ENCODE data around the gene OXER1. TPM values are rescaled to one million over a fixed set of nuclear protein-coding genes. Genes with fewer than 3 reads are reported as not detected.

OXER1 gene
- polyA plus RNA-seq, 3 donors from 2014 or later, result not detected

DNA sequence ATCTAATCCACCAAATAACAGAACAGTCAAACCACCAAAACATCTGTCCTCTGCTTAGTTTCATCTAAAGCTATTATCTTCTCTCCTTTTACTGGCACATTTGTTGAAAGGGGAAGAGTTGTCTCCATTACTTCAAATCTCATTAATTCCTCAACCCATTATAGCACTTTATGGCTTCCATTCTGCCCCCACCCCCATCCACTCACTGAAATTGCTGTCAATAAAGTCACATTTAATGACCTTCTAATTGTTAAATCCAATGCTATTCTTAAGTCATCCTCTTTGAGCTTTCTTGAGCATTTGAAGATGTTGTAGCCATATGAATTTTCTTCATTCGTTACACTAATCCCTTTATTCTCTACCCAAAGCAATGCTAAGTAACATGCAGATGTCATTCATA lies 5.2 kb downstream of the OXER1 start:
- Mint-ChIP-seq H3K27me3 (ENCODE audit: low read depth in 3 of 3) (peaks cover 0 to 3% (median 2%) of the 10 kb centered on the region in 3 donors), H3K27ac (no peak overlapping the region), H3K4me3 (no peak overlapping the region), H3K9me3 (no peaks in the 10 kb centered on the region), H3K4me1 (peaks cover 11 to 12% of the 10 kb centered on the region in 2 donors), H3K36me3 (peaks cover 0 to 17% (median 4%) of the 10 kb centered on the region in 3 donors)
- DNase-seq, result no peak

GRCh38 chr2:42757981-42758740 lies 5.8 kb downstream of the OXER1 start:
- Mint-ChIP-seq H3K27ac (no peak overlapping the region), H3K36me3 (peaks cover 0 to 17% (median 4%) of the 10 kb centered on the region in 3 donors), H3K27me3 (ENCODE audit: low read depth in 3 of 3) (peaks cover 0 to 3% (median 2%) of the 10 kb centered on the region in 3 donors), H3K9me3 (no peaks in the 10 kb centered on the region), H3K4me1 (peaks cover 17 to 18% of the 10 kb centered on the region in 2 donors), H3K4me3 (no peak overlapping the region)
- no peak for DNase-seq

DNA sequence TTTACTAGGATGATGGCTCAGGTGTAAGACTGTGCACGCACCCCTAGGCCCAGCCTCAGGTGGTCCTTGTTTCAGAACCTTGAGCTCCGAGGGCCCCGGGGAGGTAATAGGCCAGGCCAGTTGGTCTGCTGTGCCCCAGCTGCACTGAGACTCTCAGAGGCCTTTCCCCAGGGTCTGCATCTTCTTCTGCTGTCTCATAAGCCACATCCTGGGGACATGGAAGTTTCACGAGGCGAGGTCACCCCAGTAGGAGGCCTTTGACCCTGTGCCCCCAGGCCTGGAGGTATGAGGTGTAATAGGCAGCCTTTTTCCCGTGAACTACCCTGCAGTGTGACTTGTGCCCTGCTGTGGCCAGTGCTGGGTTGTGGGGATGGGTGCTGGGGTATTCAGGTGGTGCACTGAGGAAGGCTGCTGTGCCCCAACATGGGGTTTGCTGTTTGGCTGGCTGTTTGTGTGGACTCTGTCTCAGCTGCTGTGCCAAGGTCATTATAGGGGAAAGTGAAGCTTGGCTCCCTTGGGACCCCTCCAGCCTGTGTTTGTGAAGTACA lies 6.9 kb downstream of the OXER1 start:
- H3K36me3 Mint-ChIP-seq, result peaks cover 0 to 13% (median 0%) of the 10 kb centered on the region in 3 donors
- peaks cover 0 to 3% (median 2%) of the 10 kb centered on the region in 3 donors for H3K27me3 Mint-ChIP-seq (ENCODE audit: low read depth in 3 of 3)
- no peak overlapping the region for H3K27ac Mint-ChIP-seq
- DNase-seq, result no peak
- no peak overlapping the region for H3K4me3 Mint-ChIP-seq
- no peaks in the 10 kb centered on the region for H3K9me3 Mint-ChIP-seq
- peaks cover 28% of the 10 kb centered on the region in 2 donors for H3K4me1 Mint-ChIP-seq

GRCh38 chr2:42756150-42756775 lies 7.7 kb downstream of the OXER1 start:
- no peak for DNase-seq
- H3K27me3 Mint-ChIP-seq (ENCODE audit: low read depth in 3 of 3), result peaks cover 0 to 3% (median 2%) of the 10 kb centered on the region in 3 donors
- no peak overlapping the region for H3K27ac Mint-ChIP-seq
- H3K4me1 Mint-ChIP-seq, result peaks cover 28% of the 10 kb centered on the region in 2 donors
- peaks cover 0 to 16% (median 0%) of the 10 kb centered on the region in 3 donors for H3K36me3 Mint-ChIP-seq
- no peaks in the 10 kb centered on the region for H3K9me3 Mint-ChIP-seq
- no peak overlapping the region for H3K4me3 Mint-ChIP-seq

DNA sequence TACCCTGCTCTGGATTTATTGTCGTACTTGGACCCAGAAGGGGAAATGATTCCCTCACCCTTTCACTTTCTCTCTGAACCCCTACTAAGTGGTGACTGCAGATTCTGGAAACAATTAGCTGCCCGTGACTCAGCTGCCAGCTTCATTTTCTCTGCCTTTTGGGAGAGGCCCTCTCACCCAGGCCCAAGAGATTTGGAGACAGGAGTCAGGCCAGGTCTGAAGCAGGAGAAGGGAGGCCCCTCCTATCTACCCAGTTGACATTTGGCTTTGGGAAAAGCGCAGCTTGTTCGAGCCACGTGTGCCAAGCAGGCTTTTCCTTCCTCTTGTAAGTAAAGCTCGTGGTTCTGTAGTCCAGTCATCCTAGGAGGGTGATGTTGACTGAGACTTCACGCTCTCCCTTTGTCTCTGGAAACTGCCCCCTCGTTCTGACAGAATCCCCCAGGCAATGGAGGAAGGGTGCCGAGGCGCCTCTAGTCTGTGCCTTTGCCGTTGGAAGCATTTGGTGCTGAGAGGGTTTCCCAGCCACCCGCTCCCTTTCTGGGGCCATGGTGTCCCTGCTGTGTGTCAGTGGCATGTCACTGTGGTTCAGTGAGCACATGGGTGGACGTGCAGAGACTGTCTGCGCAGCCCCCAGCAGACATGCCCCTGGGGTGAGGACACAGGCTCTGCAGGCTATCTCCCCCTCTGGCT lies 8.6 kb downstream of the OXER1 start:
- H3K27ac Mint-ChIP-seq, result no peak overlapping the region

GRCh38 chr2:42754776-42755140 lies 9.2 kb downstream of the OXER1 start:
- no peak for DNase-seq
- Mint-ChIP-seq H3K9me3 (no peaks in the 10 kb centered on the region), H3K27ac (peak overlapping the region; percentile 40 to 89 (median 82)), H3K4me3 (no peak overlapping the region), H3K27me3 (ENCODE audit: low read depth in 3 of 3) (peaks cover 0 to 2% (median under 1%) of the 10 kb centered on the region in 3 donors), H3K4me1 (peaks cover 28% of the 10 kb centered on the region in 2 donors), H3K36me3 (peaks cover 0 to 12% (median 0%) of the 10 kb centered on the region in 3 donors)

More for the DNA sequence above, 8.6 kb downstream of the OXER1 start:
- peaks cover 28% of the 10 kb centered on the region in 2 donors for H3K4me1 Mint-ChIP-seq
- peaks cover 0 to 18% (median 0%) of the 10 kb centered on the region in 3 donors for H3K36me3 Mint-ChIP-seq
- no peaks in the 10 kb centered on the region for H3K9me3 Mint-ChIP-seq
- H3K27me3 Mint-ChIP-seq (ENCODE audit: low read depth in 3 of 3), result peaks cover 0 to 3% (median 2%) of the 10 kb centered on the region in 3 donors
- H3K4me3 Mint-ChIP-seq, result no peak overlapping the region
- DNase-seq, result no peak

GRCh38 chr2:42754021-42754775 lies 9.7 kb downstream of the OXER1 start:
- DNase-seq, result peak; percentile 49 to 55 (median 52)
- Mint-ChIP-seq H3K36me3 (peaks cover 0 to 10% (median under 1%) of the 10 kb centered on the region in 3 donors), H3K9me3 (no peaks in the 10 kb centered on the region), H3K4me1 (peaks cover 28% of the 10 kb centered on the region in 2 donors), H3K4me3 (peak overlapping the region in 4 of 5 donors; percentile 47 to 76 (median 48)), H3K27ac (peak overlapping the region; percentile 75 to 89 (median 84)), H3K27me3 (ENCODE audit: low read depth in 3 of 3) (peaks cover 0 to 2% (median 0%) of the 10 kb centered on the region in 3 donors)

DNA sequence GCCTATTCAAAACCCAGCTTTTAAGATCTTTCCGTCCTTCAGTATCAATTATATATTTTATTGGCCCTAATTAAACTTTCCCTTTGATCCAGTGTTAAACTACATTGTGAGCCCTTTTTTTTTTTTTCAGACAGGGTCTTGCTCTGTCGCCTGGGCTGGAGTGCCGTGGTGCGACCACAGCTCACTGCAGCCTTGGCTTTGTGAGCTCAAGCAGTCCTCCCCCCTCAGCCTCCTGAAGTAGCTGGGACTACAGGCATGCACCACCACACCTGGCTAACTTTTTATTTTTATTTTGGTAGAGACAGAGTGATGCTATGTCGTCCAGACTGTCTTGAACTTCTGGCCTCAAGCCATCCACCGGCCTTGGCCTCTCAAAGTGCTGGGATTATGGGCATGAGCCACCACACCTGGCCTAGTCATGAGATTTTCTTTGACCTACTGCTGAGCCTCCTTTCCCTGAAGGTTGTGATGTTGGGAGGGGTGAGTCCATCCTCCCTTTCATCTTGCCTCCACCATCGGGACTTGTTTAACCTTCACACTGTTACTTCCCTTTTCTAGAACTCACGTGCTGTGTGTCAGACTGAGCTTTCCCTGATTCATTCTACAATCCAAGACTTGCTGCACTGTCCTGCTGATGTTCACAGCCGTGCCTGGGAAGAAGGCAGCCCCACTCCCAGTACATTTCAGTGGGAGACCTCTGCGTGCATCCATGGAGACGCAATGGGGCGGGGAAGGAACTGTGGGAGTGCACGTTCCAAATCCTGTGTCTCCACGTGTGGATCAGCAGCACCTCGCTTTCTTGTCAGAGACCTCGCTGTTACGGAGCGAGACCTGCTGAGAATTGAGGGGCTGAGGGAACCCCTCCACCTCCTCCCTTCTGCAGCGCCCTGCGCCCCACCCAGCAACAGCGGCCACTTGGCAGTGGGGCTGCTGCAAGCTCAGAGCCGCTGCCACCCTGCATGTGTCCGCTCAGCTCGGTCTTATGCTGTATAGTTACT lies 10.8 kb downstream of the OXER1 start:
- DNase-seq, result no peak
- Mint-ChIP-seq H3K27me3 (ENCODE audit: low read depth in 3 of 3) (peaks cover 0 to 2% (median 2%) of the 10 kb centered on the region in 3 donors), H3K27ac (peak overlapping the region; percentile 49 to 89 (median 82)), H3K9me3 (no peaks in the 10 kb centered on the region), H3K4me3 (peak overlapping the region in 1 of 5 donors; percentile 49), H3K36me3 (peaks cover 0 to 9% (median 3%) of the 10 kb centered on the region in 3 donors), H3K4me1 (peaks cover 28% of the 10 kb centered on the region in 2 donors)

DNA sequence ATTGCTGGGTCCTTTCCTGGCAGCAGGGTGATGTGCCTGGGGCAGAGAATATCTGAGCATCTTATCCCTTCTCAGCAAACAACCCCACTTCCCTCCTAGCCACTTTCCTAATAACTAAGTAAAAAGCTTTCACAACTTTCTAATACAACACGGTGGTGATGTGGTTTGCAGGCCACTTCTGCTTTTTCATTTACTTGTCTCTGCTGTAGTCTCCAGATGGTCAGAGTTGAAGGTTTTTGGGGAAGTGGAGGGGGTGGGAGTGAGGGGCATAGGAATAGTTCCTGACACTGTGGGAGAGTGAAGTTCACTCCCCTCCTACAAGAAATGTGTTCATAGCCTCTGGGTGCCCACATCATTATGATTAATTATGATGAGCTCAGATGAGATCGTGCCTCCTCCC lies 11.6 kb downstream of the OXER1 start:
- peak in 1 of 3 donors; percentile 3 for DNase-seq
- peak overlapping the region in 3 of 6 donors; percentile 35 to 78 (median 71) for H3K27ac Mint-ChIP-seq
- peaks cover 0 to 2% (median 2%) of the 10 kb centered on the region in 3 donors for H3K27me3 Mint-ChIP-seq (ENCODE audit: low read depth in 3 of 3)
- peaks cover 28% of the 10 kb centered on the region in 2 donors for H3K4me1 Mint-ChIP-seq
- H3K4me3 Mint-ChIP-seq, result no peak overlapping the region
- peaks cover 0 to 9% (median 3%) of the 10 kb centered on the region in 3 donors for H3K36me3 Mint-ChIP-seq
- no peaks in the 10 kb centered on the region for H3K9me3 Mint-ChIP-seq

GRCh38 chr2:42748840-42749239 lies 15.1 kb downstream of the OXER1 start:
- H3K27ac Mint-ChIP-seq, result no peak overlapping the region
- H3K9me3 Mint-ChIP-seq, result no peaks in the 10 kb centered on the region
- no peak for DNase-seq
- peaks cover 0 to 2% (median 0%) of the 10 kb centered on the region in 3 donors for H3K27me3 Mint-ChIP-seq (ENCODE audit: low read depth in 3 of 3)
- peaks cover 17% of the 10 kb centered on the region in 2 donors for H3K4me1 Mint-ChIP-seq
- H3K4me3 Mint-ChIP-seq, result no peak overlapping the region
- H3K36me3 Mint-ChIP-seq, result peaks cover 0 to 9% (median 3%) of the 10 kb centered on the region in 3 donors

GRCh38 chr2:42747422-42747821 lies 16.5 kb downstream of the OXER1 start:
- H3K9me3 Mint-ChIP-seq, result no peaks in the 10 kb centered on the region
- H3K4me1 Mint-ChIP-seq, result peaks cover 3 to 4% of the 10 kb centered on the region in 2 donors
- H3K27me3 Mint-ChIP-seq (ENCODE audit: low read depth in 3 of 3), result peaks cover 0 to 2% (median 0%) of the 10 kb centered on the region in 3 donors
- H3K36me3 Mint-ChIP-seq, result peaks cover 9 to 16% (median 13%) of the 10 kb centered on the region in 3 donors
- no peak overlapping the region for H3K27ac Mint-ChIP-seq
- DNase-seq, result no peak
- no peak overlapping the region for H3K4me3 Mint-ChIP-seq

GRCh38 chr2:42744545-42745082 lies 19.3 kb downstream of the OXER1 start:
- H3K27ac Mint-ChIP-seq, result no peak overlapping the region
- no peaks in the 10 kb centered on the region for H3K9me3 Mint-ChIP-seq
- H3K4me3 Mint-ChIP-seq, result no peak overlapping the region
- peaks cover 0 to 2% (median 0%) of the 10 kb centered on the region in 3 donors for H3K27me3 Mint-ChIP-seq (ENCODE audit: low read depth in 3 of 3)
- H3K4me1 Mint-ChIP-seq, result no peaks in the 10 kb centered on the region
- H3K36me3 Mint-ChIP-seq, result peaks cover 16 to 26% (median 17%) of the 10 kb centered on the region in 3 donors
- no peak for DNase-seq

Data from immature natural killer cell (primary cell).